GM21515 (cell line): ENCODE data around the gene CCER1.
A peak's percentile ranks its signal among the peaks of the same experiment; 100 is the strongest.

Experiments used
- ATAC-seq: cut with Tn5 transposase; IDR thresholded peaks from one replicate; pipeline ENCODE4 v1.9.1; 2021; ENCODE audit not compliant: unreplicated experiment

Gene CCER1

DNA sequence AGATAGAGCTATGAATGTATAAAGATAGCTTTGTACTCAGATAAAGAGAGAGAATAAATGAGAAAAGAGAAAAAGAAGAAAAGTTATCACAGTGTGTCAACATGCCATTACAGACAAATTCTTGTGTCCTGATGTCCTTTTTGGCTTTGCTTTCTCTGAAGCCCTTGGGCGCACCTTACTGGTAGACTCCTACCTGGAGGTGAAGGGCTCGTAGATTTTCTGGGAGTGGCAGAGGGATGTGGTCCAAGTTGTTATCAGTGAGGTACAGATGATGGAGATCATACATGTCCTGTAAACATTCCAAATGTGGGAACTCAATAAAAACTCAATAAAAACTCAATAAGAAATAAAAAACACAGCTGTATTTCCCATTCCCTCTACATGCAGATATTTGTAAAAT is 14.9 kb upstream of the CCER1 start:
- ATAC-seq = no peak

DNA sequence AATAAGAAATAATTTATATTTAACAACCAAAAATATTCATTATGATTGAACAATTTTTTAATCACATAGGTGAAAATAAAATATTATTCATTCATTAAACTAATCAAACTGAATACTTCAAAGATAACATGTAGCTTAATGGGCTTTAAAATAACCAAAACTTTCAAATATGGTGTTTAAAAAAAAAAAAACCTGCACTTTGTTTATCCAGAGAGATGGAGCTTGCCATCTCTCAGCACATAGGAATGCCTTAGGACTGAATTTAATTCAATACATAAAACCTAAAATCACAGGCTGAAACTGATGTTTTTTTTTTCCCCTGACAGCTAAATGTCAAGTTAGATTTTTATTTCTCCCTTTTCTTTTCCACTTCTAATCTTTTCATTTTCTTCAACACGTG is 14.4 kb upstream of the CCER1 start:
- ATAC-seq = no peak

DNA sequence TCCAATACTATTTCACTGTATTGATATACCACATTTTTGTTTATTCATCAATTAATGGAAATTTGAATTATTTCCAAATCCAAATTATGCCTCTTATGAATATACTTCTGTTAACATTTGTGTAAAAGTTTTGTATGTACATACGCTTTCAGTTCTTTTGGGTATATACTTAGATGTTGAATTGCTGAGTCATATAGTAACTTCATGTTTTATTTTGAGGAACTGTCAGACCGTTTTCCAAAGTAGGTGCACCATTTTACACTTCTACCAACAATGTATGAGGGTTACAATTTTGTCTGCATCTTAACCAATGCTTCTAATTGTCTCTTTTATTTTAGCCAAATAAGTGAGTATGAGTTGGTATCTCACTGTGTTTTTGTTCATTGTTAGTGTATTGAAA is 10.2 kb upstream of the CCER1 start:
- no peak for ATAC-seq

DNA sequence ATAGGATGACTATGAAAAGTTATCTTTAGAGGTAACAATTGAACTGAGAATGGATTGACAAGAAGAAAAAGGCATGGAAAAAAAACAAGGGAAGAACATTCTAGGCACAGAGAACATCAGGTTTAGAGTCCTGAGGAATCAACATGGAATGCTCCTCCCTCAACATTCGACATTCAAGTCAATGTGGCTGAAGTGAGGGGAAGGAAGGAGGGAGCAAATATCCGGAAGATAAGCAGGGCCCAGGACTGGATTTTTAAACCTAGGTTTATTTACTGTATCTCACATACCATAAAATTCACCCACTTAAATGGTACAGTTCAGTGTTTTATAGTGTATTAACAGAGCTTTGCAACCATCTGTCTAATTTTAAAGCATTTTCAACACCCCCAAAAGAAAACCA is 9.6 kb upstream of the CCER1 start:
- no peak for ATAC-seq

DNA sequence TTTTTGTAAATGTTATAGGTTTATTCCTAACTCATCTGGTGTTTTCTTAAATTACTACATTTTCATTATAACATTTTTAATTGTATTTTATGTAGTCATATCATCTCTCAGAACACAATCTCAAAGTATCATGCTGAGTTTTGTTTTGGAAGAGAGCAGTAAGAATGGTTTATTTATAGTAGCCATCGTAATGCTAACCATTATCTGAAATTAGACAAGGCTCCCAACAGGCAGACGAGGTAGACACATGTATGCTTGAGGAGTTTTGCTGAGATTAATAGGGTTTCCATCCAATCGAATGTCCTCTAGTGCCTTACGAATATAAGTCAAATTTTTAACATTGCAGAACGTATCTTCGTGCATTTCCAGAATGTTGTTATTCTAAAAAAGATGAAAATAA is 9.0 kb upstream of the CCER1 start:
- ATAC-seq = no peak

DNA sequence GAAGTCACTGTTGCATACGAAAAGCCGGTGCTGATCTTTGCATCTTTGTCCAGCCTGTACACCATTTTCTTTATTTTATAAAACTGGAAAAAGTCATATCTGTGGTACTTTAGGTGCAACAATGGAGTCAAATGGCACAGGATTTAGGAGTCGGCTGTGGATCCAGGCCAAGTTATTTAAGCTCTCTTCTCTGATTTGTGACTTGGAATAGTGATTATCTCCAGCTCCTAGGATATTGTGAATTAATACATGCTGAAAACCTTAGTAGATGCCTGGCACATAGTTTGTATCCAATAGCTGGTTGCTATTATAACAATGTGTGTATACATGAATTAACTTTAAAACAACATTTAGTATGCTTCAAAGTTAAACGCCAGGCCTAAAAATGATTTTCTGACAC is 6.2 kb upstream of the CCER1 start:
- no peak for ATAC-seq

DNA sequence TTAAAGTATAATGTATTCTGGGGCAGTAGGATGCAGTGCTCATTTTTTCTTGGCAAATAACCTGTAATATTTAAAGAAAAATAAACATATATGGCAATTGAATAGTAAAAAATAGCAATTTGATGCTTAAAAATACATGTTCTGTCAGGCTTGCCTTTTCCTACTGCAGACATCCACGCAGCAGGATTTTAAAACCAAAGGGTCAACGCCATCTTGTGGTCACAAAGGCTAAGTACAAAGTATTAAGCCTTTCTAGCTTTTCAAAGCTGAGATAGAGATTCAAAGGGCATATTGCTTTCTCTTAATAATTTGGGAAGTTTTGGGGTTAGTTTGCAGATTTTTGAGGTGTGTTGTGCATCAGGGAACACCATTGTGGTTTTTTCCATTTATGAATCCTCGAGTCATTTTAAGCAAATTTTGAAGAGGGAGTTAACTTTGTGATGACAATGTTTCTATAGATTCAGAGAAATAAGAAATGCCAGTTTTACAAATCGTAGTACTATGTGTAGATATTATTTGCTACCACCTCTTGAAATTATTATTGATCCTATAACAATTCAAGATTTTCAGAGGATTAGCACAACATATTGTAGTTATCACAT is 4.7 kb upstream of the CCER1 start:
- ATAC-seq = peak; percentile 86

DNA sequence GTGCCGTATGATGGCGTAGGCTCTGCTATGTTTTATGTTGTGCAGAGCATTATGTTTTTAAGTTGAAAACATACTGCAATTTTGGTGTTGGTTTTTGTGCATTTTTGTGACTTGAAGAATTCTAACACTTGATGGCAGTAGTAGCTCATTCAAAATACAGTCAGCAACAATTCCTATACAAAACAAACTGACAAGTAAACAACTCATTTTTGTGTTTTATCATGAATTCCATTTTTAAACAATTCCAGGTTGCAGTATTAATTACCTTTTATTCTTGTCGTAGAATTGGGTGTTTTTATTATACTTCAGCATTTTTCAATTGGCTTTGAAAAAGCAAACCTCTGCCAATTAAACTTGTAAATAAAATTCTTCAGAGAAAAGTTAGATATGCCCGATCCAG is 4.1 kb upstream of the CCER1 start:
- no peak for ATAC-seq

DNA sequence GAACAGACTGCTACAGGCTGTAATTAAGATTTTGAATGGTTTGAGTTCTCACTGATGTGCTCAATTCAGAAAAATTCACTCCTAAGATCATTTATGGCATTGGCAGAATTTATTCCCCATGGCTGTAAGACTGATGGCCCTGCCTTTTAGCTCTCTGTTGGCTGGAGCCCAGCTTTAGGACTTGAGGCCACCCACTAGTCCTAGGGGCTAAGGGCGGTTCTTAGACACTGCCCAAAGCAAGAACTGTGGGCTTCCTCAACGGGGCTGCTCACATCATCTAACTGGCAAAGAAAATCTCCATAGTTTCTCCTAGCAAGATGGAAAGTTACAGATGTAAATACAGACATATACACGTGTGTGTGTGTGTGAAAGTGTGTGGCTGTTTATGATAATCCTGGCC is 3.4 kb upstream of the CCER1 start:
- ATAC-seq = no peak

DNA sequence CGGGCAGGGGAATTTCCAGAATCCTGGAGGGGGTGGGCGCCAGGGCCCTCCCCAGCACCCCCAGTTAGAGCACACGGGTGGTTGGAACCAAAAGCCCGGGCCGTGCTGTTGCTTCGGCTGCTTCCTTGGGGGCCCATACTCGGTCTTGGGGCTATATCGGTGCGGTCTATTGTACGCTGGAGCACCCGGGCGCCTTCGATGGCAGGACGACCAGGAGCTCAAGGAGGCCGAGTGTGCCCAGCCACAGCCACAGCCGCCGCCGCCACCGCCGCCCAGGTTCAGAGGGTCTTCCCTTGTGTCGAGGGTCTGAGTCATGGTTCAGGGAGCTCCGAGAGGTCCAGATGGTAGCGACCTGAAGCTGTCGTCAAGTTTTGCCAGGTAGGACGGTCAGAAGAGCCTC is 548 bp downstream of the CCER1 start:
- ATAC-seq = no peak

DNA sequence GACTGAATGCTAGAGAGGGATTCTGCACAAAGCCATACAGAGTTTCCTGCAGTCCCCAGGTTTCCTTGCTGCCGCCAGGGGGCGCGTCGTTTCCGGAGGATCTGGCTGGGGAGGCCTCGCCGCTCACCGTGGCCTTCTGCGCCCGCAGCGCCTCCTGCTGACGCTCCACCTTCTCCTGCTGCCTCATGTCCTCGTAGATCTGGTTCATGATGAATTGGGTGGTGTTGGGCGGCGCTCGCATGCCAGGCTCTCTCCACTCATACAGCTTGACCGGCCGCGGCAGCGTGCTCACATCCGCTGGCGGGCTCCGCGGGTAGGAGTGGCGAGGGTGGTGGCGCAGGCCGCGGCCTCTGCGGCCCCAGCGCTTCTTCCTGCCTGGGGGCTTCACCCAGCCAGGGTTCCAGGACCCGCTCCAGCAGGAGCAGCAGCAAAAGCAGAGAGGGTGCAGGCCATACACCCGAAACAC is 987 bp downstream of the CCER1 start:
- ATAC-seq = peak; percentile 80

DNA sequence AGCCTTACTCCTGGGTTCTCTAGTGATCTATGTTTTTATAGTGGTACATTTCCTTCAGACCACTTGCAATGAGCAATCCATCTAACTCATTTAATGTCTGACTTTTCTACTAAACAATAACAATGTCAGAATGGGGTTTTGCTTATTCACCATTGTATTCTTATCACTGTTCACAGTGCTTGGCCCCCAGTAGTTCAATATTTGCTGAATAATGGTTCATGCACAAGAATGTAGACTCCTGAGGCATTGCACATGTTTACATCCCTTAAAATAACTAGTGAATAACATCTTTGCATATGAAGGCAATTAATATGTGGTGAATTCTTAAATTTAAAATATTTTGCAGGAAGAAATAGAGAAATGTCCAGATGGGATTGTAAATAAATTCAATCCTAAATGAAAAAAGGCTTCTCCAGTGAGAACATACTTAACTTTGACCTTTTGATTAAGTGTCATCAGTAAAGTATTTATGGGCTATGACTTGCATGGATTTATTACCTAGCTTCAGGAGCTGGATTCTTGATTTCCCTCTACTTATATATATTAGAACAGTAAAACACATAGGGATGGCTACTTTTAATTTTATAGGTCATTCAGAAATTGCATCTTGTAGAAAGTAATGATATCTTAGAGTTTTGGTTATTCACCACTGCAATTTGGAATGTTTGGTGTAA is 3.4 kb downstream of the CCER1 start:
- no peak for ATAC-seq

DNA sequence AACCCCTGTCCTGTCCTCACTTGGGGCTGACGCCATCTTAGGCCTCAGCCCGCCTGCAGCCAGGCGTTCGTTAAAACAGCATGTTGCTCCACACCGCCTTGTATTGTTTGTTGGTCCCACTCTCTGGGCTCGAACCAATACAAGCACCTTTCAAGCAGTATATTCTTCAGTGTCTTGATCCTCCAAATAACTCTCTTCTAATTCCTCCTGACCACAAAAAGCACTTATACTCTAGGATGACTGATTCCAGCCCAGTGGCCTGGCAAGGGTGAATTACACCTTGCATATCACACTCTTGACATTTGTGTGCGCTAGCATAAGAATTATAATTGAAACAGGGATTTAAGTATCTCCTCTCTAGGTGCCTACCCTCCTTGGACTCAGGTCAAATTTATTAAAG is 7.1 kb downstream of the CCER1 start:
- no peak for ATAC-seq

DNA sequence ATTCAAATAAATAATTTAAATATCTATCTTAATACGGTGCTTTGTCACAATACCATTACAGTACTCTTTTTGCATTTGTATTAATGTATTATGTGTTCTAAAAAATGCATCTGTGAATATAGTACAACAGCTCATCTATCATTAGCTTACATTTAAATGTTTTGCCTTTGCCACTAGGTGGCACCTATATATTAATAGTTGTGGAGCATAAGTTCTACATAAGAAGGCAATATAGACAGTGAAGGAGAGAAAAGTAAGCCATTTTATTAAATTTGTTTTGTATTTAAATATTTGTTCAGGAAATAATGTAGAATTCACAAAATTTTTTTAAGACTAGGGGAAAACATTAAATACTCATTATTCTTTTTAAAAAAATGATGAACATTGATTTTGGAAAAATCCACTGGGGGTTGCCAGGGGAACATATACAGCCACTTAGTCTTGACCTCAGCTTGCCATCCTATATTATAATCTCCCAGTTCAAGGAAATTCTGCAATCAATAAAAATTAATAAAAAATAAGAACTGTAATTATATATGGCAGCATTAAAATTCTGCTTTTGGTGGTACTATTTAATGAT is 9.8 kb downstream of the CCER1 start:
- peak; percentile 82 for ATAC-seq

DNA sequence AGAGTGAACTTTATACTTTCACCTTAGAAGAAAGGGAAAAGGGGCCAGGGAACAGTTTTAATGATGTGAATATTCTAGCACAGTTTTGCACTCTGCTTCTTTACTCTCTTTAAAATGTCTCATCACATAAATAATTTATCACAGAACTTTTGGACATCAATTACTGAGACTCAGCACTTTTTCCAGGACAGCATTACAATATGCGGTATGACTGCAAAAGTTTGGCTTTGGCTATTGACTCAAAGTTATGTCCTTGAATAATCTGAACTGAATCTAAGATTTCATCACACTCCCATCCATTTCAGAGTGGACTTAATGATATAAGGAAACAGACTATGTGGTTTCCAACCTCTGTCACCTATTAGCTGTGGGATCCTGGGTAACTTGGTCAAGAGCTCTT is 11.7 kb downstream of the CCER1 start:
- ATAC-seq = no peak

DNA sequence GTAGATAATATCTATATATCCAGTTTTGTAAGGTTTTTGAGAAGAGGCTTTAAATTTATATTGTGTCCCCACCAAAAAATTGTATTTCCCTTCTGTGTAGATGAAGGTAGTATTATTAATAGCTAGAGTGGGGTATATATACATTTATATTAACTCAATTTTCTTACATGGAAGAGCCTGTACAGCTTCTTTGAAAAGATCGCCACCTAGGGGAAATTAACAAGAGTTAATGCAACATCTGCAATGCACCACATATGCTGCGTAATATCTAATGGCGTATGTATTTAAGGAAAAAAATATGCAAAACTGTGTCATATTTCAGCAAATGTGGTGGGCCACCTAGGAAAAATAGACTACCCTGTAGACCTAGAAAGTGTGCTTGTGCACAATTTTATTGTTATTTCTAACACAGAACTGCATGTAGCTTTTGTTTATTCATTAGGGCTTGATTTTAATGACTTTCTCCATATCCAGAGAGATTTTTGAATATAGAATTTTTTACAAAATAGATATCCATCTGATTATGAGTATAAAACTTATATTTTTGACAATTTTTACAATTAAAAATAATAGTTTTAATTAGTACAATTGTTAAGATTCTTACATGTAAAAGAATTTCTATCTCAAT is 14.0 kb downstream of the CCER1 start:
- peak; percentile 80 for ATAC-seq

DNA sequence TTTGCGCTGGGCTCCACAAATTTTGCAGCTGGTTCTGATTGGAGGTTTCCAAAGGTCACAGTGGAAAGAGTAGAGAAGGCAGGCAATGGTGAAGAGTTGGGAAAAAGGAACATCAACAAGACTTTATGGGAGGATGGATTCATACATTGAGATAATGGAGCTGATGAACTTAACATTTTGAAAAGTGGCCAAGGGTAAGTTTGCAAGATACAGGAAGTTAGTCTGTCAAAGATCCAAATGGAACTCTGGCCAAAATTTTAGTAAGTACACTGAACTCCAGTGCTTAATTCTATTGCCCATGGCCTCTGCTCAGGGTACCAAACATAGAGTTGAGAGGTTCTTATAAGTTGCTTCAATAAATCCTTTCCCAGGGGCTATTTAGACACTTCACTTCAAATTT is 15.6 kb downstream of the CCER1 start:
- no peak for ATAC-seq

DNA sequence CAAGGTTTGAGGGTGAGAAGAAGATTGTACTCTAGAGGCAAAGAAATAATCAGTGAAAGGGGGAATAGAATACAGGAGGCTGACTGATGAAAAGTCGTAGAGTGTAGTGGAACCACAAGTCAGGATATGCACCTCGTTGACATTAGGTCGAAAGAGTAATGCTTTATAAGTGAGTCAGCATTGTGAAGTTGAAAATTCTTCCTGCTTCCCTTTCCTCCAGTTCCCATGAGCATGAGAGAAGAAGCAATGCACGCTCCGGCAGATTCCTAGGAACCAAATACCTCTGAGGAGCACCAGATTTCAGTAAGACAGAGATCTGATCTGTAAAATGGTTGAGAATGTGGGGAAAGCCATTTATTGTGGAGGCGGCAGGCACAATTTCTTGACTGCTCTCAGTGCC is 16.5 kb downstream of the CCER1 start:
- ATAC-seq = no peak

DNA sequence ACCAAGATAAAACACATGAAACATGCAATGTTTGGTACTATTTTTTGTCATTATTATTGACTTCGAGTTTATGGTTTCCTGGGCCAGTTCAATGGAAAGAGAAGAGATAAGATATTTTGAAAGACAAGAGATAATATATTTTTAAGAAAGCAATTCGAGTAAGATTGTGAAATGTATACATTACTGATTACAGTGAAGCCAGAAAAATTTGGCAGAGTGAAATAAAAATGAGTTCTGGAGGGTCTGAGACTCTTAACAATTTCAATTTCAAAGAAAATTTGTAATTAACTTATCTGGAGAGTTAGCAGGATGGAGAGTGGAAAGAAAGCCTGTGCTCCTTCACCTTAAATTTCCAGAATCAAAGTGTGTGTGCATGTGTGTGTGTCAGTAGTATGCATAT is 17.3 kb downstream of the CCER1 start:
- ATAC-seq = no peak

DNA sequence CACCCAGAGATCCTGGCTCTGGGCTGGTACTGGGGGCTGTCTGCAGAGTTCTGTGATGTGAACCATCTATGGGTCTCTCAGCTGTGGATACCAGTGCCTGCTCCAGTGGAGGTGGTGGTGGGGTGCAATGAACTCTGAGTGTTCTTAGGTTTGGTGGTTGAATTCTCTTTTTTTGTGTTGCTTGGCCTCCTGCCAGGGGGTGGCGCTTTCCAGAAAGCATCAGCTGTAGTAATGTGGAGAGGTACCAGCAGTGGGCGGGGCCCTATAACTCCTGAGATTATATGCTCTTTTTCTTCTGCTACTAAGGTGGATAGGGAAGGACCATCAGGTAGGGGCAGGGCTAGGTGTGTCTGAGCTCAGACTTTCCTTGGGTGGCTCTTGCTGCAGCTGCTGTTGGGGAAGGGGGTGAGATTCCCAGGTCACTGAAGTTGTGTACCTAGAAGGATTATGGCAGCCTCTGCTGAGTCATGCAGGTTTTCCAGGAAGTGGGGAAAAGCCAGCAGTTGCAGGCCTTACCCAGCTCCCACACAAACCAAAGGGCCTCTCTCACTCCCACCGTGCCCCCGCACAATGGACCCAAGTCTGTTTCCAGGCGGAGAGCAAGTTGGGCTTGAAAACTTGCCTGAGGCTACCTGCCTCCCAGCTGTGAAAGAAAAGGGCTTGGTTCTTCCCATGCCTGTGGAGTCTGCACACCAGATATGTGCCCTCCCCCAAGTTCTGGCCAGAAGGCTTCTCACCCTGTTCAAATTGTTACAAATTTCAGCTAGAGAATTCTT is 18.6 kb downstream of the CCER1 start:
- no peak for ATAC-seq

DNA sequence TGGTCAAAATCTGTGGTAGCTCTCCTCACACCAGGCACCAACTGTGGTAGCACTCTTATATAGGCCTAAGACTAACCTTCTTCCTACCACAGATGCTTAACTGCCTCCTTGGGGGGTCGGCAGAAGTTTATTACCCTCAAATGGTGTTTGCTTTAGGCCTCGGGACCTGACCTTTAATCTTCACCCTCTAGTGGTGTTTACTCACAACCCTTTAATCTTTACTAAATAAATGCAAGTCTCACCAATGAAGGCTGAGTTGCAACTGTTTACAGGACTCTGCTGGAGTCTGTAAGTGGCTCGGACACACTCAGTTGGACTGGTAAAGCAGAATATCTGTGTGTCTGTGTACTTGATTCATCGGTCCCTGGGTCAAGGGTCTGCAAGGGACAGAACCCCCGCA is 29.4 kb downstream of the CCER1 start:
- no peak for ATAC-seq

DNA sequence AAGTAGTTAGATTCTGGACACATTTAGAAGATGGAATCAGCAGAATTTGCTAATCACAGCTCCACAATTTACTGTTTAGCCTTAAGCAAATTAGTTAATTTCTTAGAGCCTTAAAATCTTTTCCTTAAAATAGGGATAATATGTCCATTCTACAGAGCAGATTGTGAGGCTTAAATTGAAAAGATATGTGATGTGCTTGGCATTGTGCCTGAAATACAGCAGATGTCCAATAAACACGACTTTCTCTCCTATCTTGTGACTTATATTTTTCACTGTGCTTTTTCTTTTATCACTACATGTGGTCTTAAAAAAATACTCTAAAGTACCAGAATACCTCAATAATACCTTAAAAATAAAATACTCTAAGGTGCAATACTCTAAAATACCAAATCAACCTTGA is 30.6 kb downstream of the CCER1 start:
- ATAC-seq = no peak
